ENCODE measurements around the gene ERMARD.

ERMARD gene

GRCh38 chr6:169751242-169752073 is at the start of gene ERMARD, which contains the start of gene DYNLT2:
TSS of gene ERMARD (plus strand) at chr6:169751622. CDS start at chr6:169751658, 36 bp downstream.
TSS of gene DYNLT2 (minus strand) at chr6:169751572. CDS start at chr6:169751458, 114 bp downstream.
- peak; percentile 60 for DNase-seq

DNA sequence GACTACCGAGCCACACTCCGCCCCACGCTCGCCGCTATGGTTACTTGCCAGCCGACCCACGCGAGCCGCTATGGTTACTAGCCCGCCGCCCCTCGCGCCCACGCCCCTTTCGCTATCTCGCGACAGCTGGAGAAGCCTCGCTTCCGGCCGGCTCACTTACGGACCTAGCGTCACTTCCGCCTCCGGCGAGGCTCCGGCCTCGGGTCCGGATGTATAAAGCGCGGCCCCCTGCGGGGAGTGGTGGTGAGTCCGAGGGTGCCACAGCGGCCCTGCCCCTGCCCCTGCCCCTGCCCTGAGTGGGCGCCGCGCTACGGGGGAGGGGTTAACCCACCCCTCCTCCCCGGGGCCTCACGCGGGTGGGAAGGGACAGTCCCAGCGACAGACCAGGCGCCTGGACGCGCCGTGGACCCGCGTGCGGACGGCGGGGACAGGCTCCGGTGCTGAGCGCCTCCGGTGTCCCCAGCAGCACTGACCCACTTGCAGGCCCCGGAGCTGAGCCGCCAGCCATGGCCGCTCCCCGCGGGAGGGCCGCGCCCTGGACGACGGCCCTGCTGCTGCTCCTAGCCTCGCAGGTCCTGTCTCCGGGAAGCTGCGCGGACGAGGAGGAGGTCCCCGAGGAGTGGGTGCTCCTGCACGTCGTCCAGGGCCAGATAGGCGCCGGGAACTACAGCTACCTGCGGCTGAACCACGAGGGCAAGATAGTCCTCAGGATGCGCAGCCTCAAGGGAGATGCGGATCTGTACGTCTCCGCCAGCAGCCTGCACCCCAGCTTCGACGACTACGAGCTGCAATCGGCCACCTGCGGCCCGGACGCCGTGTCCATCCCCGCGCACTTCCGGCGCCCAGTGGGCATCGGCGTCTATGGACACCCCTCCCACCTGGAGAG is 49.2 kb upstream of the ERMARD start, which contains the start of the genes C6orf120 and WDR27:
Gene C6orf120, plus strand, starts transcription at position 173 of the 886 bp plus-strand sequence. Its CDS starts 334 bp downstream, at position 507.
Gene WDR27, minus strand, starts transcription at position 76 of the 886 bp plus-strand sequence. CDS start 13,024 bp downstream, outside the sequence.
- peak; percentile 73 for DNase-seq

- DNase-seq: no peak
Observed at GRCh38 chr6:169702840-169703246, 48.6 kb upstream of the ERMARD start.

DNA sequence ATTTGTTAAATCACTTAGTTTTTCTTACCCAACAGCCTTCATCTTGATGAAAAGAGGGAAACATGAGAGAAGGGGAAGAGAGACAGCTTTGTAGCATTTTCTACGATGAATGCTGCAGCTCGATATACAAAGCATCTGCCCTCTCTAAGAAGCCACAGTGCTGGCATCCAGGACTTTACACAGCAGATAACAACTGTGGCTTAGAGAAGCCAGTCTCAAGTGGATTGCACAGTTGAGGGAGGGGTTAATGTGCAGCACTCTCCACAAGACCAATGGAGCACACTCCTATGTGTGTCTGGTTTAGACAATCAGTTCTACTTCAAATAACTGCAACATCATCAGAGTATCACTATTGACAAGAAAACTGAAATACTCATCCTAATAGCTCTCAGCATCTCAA is 43.6 kb upstream of the ERMARD start:
- DNase-seq: no peak

DNA sequence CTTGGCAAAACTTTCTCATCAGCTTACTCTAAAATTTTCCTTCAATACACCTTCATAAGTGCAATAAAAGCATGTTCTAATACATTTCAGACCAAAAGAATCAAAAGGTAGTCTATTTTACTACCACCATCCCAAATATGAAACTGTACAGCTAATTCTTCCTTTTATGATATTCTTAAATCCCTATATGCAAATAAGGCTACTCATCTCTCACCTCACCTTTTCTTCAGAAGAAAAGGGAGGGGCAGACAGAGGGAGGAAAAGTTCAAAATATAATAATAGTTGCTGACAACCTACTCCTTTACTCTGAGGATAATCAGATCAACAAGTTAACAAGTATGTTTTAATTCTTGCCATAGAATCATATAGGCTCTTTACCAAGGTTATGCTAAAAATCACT is 42.1 kb upstream of the ERMARD start:
- DNase-seq: no peak

- DNase-seq: no peak
Observed at GRCh38 chr6:169710009-169710408, 41.4 kb upstream of the ERMARD start.

- DNase-seq: no peak
Observed at GRCh38 chr6:169714178-169714577, 37.2 kb upstream of the ERMARD start.

GRCh38 chr6:169714595-169714994 is 36.8 kb upstream of the ERMARD start:
- DNase-seq: no peak

GRCh38 chr6:169719117-169719516 is 32.3 kb upstream of the ERMARD start:
- no peak for DNase-seq

DNA sequence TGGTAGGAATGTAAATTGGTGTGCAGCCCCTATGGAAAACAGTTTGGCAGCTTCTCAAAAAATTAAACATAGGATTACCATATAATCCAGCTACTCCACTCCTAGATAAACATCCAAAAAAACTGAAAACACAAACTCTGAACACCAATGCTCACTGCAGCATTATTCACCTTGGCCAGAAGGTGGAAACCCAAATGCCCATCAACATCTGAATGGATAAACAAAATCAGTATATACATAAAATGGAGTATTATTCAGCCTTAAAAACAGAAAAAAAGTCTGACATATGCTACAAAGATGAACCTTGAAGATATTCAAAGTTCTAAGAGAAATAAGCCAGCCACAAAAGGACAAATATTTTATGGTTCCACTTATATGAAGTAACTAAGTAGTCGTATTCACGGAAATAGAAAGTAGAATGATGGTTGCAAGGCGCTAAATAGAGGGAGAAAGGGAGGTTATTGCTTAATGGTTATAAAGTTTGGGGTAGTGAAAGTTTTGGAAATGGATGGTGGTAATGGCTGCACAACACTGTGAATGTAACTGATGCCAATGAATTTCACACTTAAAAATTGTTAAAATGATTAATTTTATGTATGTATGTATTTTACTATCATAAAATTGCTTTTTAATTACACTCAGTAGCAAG is 31.1 kb upstream of the ERMARD start:
- DNase-seq: no peak

DNA sequence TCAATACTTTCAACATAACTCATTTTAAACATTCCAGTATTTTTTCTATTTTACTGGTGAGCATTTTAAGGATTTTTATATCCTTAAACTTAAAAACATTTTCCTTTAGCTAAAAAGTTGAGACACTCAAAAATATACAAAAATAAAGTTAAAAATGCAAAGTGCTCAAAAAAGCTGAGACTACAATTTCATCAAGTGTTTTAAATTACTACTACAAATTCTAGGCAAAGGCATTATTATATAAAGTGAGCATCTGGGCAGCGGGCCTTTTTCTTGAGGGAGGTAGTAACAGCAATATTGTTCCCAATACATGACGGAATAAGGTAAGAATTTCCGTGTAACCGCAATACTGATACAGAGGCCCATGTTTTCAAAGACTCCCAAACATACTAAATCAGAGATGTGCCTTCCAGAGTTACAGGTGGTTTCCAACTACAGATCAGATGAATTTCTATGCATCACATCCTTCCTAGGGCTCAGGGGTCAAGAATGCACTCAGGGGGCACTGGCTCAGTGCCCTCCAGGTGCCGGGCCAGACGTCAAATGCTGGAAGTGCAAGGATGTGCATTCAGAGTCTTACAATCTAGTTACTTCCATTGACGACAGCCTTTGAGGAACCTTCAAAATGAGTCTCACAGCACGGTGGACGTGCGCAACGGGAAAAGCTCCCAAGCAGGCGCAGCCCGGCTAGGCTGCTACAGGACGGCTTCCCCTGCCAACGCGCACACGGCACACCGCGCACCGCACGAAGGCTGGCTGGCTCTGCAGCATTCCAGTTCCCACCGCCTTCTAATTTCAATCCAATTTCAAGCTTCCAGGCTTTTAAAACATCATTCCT is 28.8 kb upstream of the ERMARD start:
- no peak for DNase-seq

GRCh38 chr6:169723200-169723909 is 28.1 kb upstream of the ERMARD start:
- DNase-seq: no peak

GRCh38 chr6:169723991-169724493 is 27.4 kb upstream of the ERMARD start:
- DNase-seq: no peak

DNA sequence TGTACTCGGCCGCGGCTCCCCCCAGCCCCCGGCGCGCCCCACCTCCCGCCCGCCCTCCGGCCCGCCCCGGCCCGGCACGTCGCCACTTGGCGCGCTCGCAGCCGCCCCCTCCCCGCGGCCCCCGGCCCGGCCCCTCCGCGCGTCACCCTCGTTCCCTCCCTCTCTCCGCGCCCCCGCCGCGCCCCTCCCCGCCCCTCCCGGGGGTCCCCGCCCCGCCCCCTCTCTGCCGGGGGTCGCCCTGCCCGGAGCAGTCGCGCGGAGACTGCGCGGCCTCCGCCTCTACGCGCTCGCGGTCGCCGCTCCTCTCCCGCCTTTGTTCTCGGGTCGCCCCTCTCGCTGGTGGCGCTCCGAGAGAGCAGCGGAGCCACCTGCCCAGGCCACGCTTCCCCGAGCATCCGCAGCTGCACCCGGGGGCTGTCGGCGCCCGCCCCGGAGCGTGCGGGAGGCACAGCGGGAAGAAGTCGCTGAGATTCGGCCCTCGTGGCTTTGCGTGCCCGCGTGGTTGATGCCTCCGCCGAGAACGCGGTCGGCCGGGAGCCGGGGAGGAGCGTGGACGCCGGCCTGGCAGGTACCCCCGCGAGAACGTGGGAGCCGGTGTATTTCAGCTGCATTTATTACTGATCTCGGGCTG is 26.8 kb upstream of the ERMARD start, which contains the start of gene PHF10:
Gene PHF10, minus strand, starts transcription at position 7 of the 631 bp plus-strand sequence. CDS start 569 bp downstream, outside the sequence.
- DNase-seq: peak; percentile 30

DNA sequence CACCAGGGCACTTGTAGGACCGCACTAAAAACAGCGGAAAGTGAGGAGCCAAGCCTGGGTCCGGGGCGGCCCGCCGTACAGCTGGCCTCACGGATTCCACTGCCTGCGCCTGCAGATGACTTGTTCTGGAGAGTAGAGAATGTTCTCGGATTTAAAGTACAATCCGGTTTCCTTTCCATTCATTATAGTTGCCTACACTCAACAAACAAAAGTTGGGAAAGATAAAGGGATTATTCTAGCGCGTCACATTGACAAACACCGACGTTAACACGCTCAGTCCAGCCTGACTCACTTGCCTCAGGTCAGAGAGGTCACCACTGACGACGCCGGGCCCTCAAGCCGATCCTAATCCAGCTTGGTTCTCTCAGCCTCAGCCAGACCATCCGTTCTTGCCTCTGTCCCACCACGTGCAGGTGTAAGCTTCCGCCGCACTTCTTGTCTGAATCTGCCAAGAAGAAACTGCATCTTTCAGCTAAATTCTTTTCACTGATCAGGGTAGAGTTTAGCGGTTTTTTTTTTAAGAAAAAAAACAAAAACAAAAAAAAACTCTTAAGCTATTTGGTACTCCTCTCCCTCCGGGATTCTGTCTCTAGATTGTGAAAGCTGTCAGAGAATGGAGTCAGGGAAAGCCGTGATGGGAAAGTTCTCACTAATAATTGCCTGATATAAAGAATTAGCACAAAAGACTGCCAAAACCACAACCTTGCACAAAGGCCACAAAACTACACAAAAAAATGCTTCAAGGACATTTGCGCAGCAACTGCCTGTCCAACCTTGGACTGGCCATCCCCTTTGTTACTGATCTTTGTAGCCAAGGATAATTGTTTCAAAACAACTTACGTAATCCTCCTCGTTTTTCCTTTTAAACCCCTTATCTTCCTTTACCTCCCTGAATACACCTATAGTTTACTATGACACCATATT is 26.0 kb upstream of the ERMARD start:
- DNase-seq: peak; percentile 17

DNA sequence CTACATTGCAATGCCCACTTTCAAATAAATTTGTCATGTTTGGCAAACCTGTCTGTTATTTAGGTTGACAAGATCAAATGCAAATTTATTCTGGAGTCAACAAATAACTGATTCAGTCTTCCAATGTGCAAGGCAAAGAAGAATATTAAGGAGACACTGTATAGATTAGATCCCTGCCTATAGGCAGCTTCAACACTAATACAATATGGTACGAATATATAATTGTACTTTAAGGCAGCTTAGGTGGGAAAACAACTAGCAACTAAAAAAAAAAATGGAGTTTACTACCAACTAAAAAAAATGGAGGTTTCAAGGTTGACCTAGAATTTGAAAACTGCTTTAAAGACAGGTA is 25.4 kb upstream of the ERMARD start:
- no peak for DNase-seq

- no peak for DNase-seq
Observed at GRCh38 chr6:169726963-169727362, 24.5 kb upstream of the ERMARD start.

DNA sequence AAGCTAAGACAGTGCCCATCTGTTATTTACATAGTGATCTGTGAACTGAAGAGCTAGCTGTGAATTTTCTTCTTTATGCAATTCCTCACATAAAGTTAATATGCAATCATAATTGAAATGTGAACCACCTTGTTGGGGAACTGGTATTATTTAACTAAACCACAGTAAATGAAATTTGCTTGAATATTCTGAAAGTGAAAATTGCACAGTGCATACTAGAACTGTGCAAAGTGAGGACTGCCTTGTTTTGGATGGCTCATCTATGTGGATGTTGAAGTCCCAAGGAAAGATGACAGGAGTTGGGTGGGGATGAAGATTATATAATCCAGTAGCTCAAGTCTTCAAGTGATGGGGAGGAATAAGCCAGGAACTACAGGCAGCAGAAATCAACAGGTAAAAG is 21.5 kb upstream of the ERMARD start:
- DNase-seq: no peak

Measured in NCI-H510A treated with DMSO at 0.1 percent for 48 hours (cell line).